GM13977 (cell line): ENCODE measurements around the gene GNL3.

Experiments
- DNase-seq: peaks from one replicate; pipeline ENCODE4 v3.0.0; 2012; ENCODE audit warnings: low spot score
- CTCF ChIP-seq: IDR thresholded peaks from 2 replicates; pipeline ENCODE4 v1.5.1; 2012; ENCODE audit warnings: mild to moderate bottlenecking, control low read depth; ENCODE audit not compliant: insufficient read depth; ENCODE audit errors: extremely low read depth, missing control alignments
- in situ Hi-C: fragments of 300-500 bp; cut with MboI; formaldehyde crosslinking; loops from one replicate; pipeline ENCODE4 v1.12.0; 2022; ENCODE audit warnings: low sequenced_read_pairs, low pct_unique_long_range_greater_than_20kb, mixed read lengths, inconsistent platforms; ENCODE audit not compliant: unreplicated experiment

Gene GNL3

GRCh38 chr3:52705438-52705687 lies 19.5 kb downstream of the GNL3 start:
- DNase-seq, result no peak
- in situ Hi-C loops, result no loop called here
- TF ChIP-seq CTCF, result no peak

- in situ Hi-C loops, result no loop called here
- TF ChIP-seq CTCF, result no peak
- DNase-seq, result peak; percentile 92
Observed at GRCh38 chr3:52705688-52706686, 20.2 kb downstream of the GNL3 start, which contains the start of the genes GLT8D1 and SPCS1. Gene GLT8D1, minus strand, starts transcription at chr3:52705791. Its CDS starts 5,331 bp downstream, at chr3:52700460. Gene SPCS1, plus strand, starts transcription at chr3:52706106. Its CDS starts 141 bp downstream, at chr3:52706247.

- peak; percentile 64 for DNase-seq
- in situ Hi-C loops, result no loop called here
- no peak for TF ChIP-seq CTCF
Observed at GRCh38 chr3:52707585-52707984, 21.8 kb downstream of the GNL3 start.

- in situ Hi-C loops, result no loop called here
- no peak for TF ChIP-seq CTCF
- DNase-seq, result peak; percentile 42
Observed at GRCh38 chr3:52710512-52710911, 24.7 kb downstream of the GNL3 start.

- in situ Hi-C loops, result no loop called here
- no peak for DNase-seq
- TF ChIP-seq CTCF, result no peak
Observed at GRCh38 chr3:52712291-52713212, 26.7 kb downstream of the GNL3 start.
